Esophagus (tissue), 2 donors: Measurements from ENCODE around the gene ANGPT4. TPM values are rescaled to one million over a fixed set of nuclear protein-coding genes. Genes with fewer than 3 reads are reported as not detected.

Experiments
- H3K27ac ChIP-seq, 2 donors: one replicate each; pipeline ENCODE4 v1.5.1; 2013; ENCODE audit warnings: low read depth in 2 of 2, mild to moderate bottlenecking in 2 of 2, inconsistent platforms in 1 of 2, low read length in 1 of 2, moderate library complexity in 1 of 2
- H3K27me3 ChIP-seq, 2 donors: one replicate each; pipeline ENCODE4 v1.6.1; 2013; ENCODE audit warnings: low read length in 2 of 2, control low read depth in 1 of 2, mild to moderate bottlenecking in 1 of 2; ENCODE audit not compliant: insufficient read depth in 2 of 2, control insufficient read depth in 1 of 2
- H3K36me3 ChIP-seq, 2 donors: one replicate each; pipeline ENCODE4 v1.6.1; 2013; ENCODE audit warnings: low read length in 1 of 2; ENCODE audit not compliant: control insufficient read depth in 2 of 2, insufficient read depth in 2 of 2
- H3K4me1 ChIP-seq, 2 donors: one replicate each; pipeline ENCODE4 v1.6.1; 2013; ENCODE audit warnings: low read length in 1 of 2; ENCODE audit not compliant: control insufficient read depth in 2 of 2, insufficient read depth in 2 of 2
- H3K4me3 ChIP-seq, 2 donors: one replicate each; pipeline ENCODE4 v1.5.1; 2013; ENCODE audit warnings: low read length in 2 of 2, mild to moderate bottlenecking in 2 of 2, low read depth in 1 of 2, moderate library complexity in 1 of 2
- H3K9me3 ChIP-seq, 2 donors: one replicate each; pipeline ENCODE4 v1.6.1; 2013; ENCODE audit warnings: mild to moderate bottlenecking in 2 of 2, low read depth in 1 of 2, low read length in 1 of 2, moderate library complexity in 1 of 2; ENCODE audit not compliant: control insufficient read depth in 2 of 2, insufficient read depth in 1 of 2
- WGBS, 2 donors: extraction: QIAGEN DNeasy Blood & Tissue Kit; methylation state at CpG; one replicate each; pipeline ENCODE4 v1.1.7; 2013; 5-methylcytosine and 5-hydroxymethylcytosine counted together
- polyA plus RNA-seq, 2 donors: library from polyadenylated mRNA; stranded (reverse); fragments of 200-250 nt; gene quantifications; one replicate each; pipeline ENCODE4 v1.2.3, GENCODE V29; 2013
- donor health status: healthy with polysubstance abuse.
- donor health status: Bipolar disorder and iron deficiency.

The ANGPT4 gene
- polyA plus RNA-seq = under 1 TPM; 0.08 to 0.11 TPM

- H3K4me3 ChIP-seq = no peak within 1 kb of the TSS
- H3K9me3 ChIP-seq = no peaks in the 10 kb centered on the region
- no peaks in the 10 kb centered on the region for H3K27me3 ChIP-seq
- no peaks in the 10 kb centered on the region for H3K4me1 ChIP-seq
- H3K27ac ChIP-seq = no peak within 1 kb of the TSS
- 43 to 50% methylated on average over 18 of the region's 18 CpGs for WGBS, 2 donors
- no peaks in the 10 kb centered on the region for H3K36me3 ChIP-seq
These were observed at the start of gene ANGPT4 for GRCh38 chr20:916125-916799. TSS of gene ANGPT4 (minus strand) at chr20:916334. CDS start at chr20:916214, 120 bp downstream.

GRCh38 chr20:963795-964194 is 47.7 kb upstream of the ANGPT4 start:
- Histone ChIP-seq H3K4me3 (no peak overlapping the region), H3K27ac (no peak overlapping the region), H3K27me3 (no peaks in the 10 kb centered on the region), H3K4me1 (peaks cover 0 to 2% of the 10 kb centered on the region in 2 donors), H3K9me3 (no peaks in the 10 kb centered on the region), H3K36me3 (no peaks in the 10 kb centered on the region)
- WGBS, 2 donors = 84 to 89% methylated on average over 10 of the region's 10 CpGs

- Histone ChIP-seq H3K27me3 (no peaks in the 10 kb centered on the region), H3K9me3 (no peaks in the 10 kb centered on the region), H3K36me3 (no peaks in the 10 kb centered on the region), H3K4me3 (no peak overlapping the region), H3K27ac (no peak overlapping the region), H3K4me1 (peaks cover 0 to 2% of the 10 kb centered on the region in 2 donors)
- WGBS, 2 donors = 79 to 83% methylated on average over 8 of the region's 8 CpGs
These were observed 46.5 kb upstream of the ANGPT4 start for GRCh38 chr20:962683-963082.

GRCh38 chr20:962223-962622 is 46.1 kb upstream of the ANGPT4 start:
- H3K27me3 ChIP-seq = no peaks in the 10 kb centered on the region
- H3K4me3 ChIP-seq = no peak overlapping the region
- peaks cover 0 to 2% of the 10 kb centered on the region in 2 donors for H3K4me1 ChIP-seq
- no peak overlapping the region for H3K27ac ChIP-seq
- no peaks in the 10 kb centered on the region for H3K36me3 ChIP-seq
- 75 to 78% methylated on average over 3 of the region's 3 CpGs for WGBS, 2 donors
- no peaks in the 10 kb centered on the region for H3K9me3 ChIP-seq

GRCh38 chr20:961768-962167 is 45.6 kb upstream of the ANGPT4 start:
- H3K27me3 ChIP-seq = no peaks in the 10 kb centered on the region
- no peaks in the 10 kb centered on the region for H3K4me1 ChIP-seq

GRCh38 chr20:959996-960615 is 44.0 kb upstream of the ANGPT4 start:
- Histone ChIP-seq H3K9me3 (no peaks in the 10 kb centered on the region), H3K36me3 (no peaks in the 10 kb centered on the region), H3K27ac (no peak overlapping the region), H3K4me1 (no peaks in the 10 kb centered on the region), H3K27me3 (no peaks in the 10 kb centered on the region), H3K4me3 (no peak overlapping the region)
- WGBS, 2 donors = 73 to 75% methylated on average over 16 of the region's 16 CpGs

More at GRCh38 chr20:961768-962167, 45.6 kb upstream of the ANGPT4 start:
- H3K27ac ChIP-seq = no peak overlapping the region
- H3K4me3 ChIP-seq = no peak overlapping the region
- WGBS, 2 donors = 47 to 74% methylated on average over 2 of the region's 2 CpGs
- no peaks in the 10 kb centered on the region for H3K9me3 ChIP-seq
- no peaks in the 10 kb centered on the region for H3K36me3 ChIP-seq

GRCh38 chr20:958936-959815 is 43.0 kb upstream of the ANGPT4 start:
- Histone ChIP-seq H3K4me3 (no peak overlapping the region), H3K9me3 (no peaks in the 10 kb centered on the region), H3K27me3 (no peaks in the 10 kb centered on the region), H3K36me3 (no peaks in the 10 kb centered on the region), H3K27ac (no peak overlapping the region), H3K4me1 (no peaks in the 10 kb centered on the region)
- WGBS, 2 donors = 54 to 56% methylated on average over 15 to 19 of the region's 19 CpGs

GRCh38 chr20:957544-957943 is 41.4 kb upstream of the ANGPT4 start:
- Histone ChIP-seq H3K9me3 (no peaks in the 10 kb centered on the region), H3K4me1 (no peaks in the 10 kb centered on the region), H3K4me3 (no peak overlapping the region), H3K36me3 (no peaks in the 10 kb centered on the region), H3K27ac (no peak overlapping the region), H3K27me3 (no peaks in the 10 kb centered on the region)
- WGBS, 2 donors = 81 to 93% methylated on average over 1 of the region's 1 CpG

- no peaks in the 10 kb centered on the region for H3K4me1 ChIP-seq
- no peaks in the 10 kb centered on the region for H3K9me3 ChIP-seq
- H3K27ac ChIP-seq = no peak overlapping the region
- 6 to 11% methylated on average over 13 of the region's 13 CpGs for WGBS, 2 donors
- H3K27me3 ChIP-seq = no peaks in the 10 kb centered on the region
- H3K36me3 ChIP-seq = no peaks in the 10 kb centered on the region
- H3K4me3 ChIP-seq = no peak overlapping the region
These were observed 40.3 kb upstream of the ANGPT4 start for GRCh38 chr20:956330-956951.
